ENCODE results near the gene CCDC70. TPM values are rescaled to one million over a fixed set of nuclear protein-coding genes. Genes with fewer than 3 reads are reported as not detected.

Gene CCDC70
- total and polyA plus RNA-seq, 2 of the 8 experiments (the other 6 are each of a cell fraction or from before 2014, with no cell fraction given): not detected

DNA sequence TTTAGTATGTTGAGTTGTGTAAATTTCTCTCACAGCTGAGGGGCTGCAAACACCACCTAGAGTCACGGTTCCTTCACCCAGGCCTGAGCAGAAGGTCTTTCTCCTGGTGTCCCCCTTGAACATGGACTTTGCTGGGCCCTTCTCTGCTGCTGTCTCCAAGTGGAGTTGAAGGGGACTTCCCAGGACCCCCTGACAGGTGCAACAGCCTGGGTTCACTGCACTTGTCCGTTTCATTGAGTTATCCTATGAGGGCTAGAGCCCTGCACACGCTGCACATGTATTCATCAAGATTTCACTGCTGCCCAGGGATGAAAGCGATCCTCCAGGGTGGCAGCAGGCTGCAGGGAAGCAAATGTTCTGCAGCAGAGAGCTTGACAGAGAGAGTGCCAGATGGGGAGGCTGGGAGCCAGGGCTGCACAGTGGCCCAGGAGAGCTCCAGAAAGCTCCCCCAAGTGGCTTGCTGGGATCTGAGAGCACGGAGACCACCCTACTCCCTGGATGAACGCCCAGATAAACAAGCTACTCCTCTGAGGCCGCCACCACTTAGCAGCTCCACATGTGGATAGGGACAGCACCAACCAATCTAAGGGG lies 27.1 kb upstream of the CCDC70 start (continued):
- TF ChIP-seq, protein P1, sequence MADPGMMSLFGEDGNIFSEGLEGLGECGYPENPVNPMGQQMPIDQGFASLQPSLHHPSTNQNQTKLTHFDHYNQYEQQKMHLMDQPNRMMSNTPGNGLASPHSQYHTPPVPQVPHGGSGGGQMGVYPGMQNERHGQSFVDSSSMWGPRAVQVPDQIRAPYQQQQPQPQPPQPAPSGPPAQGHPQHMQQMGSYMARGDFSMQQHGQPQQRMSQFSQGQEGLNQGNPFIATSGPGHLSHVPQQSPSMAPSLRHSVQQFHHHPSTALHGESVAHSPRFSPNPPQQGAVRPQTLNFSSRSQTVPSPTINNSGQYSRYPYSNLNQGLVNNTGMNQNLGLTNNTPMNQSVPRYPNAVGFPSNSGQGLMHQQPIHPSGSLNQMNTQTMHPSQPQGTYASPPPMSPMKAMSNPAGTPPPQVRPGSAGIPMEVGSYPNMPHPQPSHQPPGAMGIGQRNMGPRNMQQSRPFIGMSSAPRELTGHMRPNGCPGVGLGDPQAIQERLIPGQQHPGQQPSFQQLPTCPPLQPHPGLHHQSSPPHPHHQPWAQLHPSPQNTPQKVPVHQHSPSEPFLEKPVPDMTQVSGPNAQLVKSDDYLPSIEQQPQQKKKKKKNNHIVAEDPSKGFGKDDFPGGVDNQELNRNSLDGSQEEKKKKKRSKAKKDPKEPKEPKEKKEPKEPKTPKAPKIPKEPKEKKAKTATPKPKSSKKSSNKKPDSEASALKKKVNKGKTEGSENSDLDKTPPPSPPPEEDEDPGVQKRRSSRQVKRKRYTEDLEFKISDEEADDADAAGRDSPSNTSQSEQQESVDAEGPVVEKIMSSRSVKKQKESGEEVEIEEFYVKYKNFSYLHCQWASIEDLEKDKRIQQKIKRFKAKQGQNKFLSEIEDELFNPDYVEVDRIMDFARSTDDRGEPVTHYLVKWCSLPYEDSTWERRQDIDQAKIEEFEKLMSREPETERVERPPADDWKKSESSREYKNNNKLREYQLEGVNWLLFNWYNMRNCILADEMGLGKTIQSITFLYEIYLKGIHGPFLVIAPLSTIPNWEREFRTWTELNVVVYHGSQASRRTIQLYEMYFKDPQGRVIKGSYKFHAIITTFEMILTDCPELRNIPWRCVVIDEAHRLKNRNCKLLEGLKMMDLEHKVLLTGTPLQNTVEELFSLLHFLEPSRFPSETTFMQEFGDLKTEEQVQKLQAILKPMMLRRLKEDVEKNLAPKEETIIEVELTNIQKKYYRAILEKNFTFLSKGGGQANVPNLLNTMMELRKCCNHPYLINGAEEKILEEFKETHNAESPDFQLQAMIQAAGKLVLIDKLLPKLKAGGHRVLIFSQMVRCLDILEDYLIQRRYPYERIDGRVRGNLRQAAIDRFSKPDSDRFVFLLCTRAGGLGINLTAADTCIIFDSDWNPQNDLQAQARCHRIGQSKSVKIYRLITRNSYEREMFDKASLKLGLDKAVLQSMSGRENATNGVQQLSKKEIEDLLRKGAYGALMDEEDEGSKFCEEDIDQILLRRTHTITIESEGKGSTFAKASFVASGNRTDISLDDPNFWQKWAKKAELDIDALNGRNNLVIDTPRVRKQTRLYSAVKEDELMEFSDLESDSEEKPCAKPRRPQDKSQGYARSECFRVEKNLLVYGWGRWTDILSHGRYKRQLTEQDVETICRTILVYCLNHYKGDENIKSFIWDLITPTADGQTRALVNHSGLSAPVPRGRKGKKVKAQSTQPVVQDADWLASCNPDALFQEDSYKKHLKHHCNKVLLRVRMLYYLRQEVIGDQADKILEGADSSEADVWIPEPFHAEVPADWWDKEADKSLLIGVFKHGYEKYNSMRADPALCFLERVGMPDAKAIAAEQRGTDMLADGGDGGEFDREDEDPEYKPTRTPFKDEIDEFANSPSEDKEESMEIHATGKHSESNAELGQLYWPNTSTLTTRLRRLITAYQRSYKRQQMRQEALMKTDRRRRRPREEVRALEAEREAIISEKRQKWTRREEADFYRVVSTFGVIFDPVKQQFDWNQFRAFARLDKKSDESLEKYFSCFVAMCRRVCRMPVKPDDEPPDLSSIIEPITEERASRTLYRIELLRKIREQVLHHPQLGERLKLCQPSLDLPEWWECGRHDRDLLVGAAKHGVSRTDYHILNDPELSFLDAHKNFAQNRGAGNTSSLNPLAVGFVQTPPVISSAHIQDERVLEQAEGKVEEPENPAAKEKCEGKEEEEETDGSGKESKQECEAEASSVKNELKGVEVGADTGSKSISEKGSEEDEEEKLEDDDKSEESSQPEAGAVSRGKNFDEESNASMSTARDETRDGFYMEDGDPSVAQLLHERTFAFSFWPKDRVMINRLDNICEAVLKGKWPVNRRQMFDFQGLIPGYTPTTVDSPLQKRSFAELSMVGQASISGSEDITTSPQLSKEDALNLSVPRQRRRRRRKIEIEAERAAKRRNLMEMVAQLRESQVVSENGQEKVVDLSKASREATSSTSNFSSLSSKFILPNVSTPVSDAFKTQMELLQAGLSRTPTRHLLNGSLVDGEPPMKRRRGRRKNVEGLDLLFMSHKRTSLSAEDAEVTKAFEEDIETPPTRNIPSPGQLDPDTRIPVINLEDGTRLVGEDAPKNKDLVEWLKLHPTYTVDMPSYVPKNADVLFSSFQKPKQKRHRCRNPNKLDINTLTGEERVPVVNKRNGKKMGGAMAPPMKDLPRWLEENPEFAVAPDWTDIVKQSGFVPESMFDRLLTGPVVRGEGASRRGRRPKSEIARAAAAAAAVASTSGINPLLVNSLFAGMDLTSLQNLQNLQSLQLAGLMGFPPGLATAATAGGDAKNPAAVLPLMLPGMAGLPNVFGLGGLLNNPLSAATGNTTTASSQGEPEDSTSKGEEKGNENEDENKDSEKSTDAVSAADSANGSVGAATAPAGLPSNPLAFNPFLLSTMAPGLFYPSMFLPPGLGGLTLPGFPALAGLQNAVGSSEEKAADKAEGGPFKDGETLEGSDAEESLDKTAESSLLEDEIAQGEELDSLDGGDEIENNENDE (IDR thresholded peaks at IDR 0.05; ENCODE audit: insufficient replicate concordance, low read length): no peak

All from H1 (cell line).